Calu3 (cell line): Measurements from ENCODE around the gene ZNF487. TPM values are rescaled to one million over a fixed set of nuclear protein-coding genes. Genes with fewer than 3 reads are reported as not detected.
"Not testable (repeated sequence)": the region's sequence is repeated elsewhere in the genome, so short reads cannot be mapped to it uniquely, and the experiment has no call there.

Source experiments
- BruUV-seq: library from RNA; stranded (reverse); fragments of 400-500 nt; replicated peaks from 2 replicates; lab custom pipeline; 2021; lab: Mats Ljungman, UMichigan
- CTCF ChIA-PET: fragments of 300-600 bp; sonication (Branson Sonifier 250); formaldehyde crosslinking; loops from one replicate; lab custom pipeline; 2022; ENCODE audit warnings: antibody characterized with exemption; lab: Charles Lee
- DNase-seq: peaks from one replicate; pipeline ENCODE4 v3.0.0; 2022
- H3K27ac Mint-ChIP-seq: one replicate; pipeline ENCODE4 v1.8.0; 2022; ENCODE audit warnings: mixed read lengths; ENCODE audit not compliant: unreplicated experiment
- H3K27me3 Mint-ChIP-seq: one replicate; pipeline ENCODE4 v1.8.0; 2022; ENCODE audit warnings: mixed read lengths; ENCODE audit not compliant: unreplicated experiment
- H3K36me3 Mint-ChIP-seq: one replicate; pipeline ENCODE4 v1.8.0; 2022; ENCODE audit warnings: mild to moderate bottlenecking, moderate library complexity, mixed read lengths; ENCODE audit not compliant: insufficient read depth, unreplicated experiment
- H3K4me1 Mint-ChIP-seq: one replicate; pipeline ENCODE4 v1.8.0; 2022; ENCODE audit warnings: mild to moderate bottlenecking, low read depth, mixed read lengths; ENCODE audit not compliant: unreplicated experiment
- H3K4me3 Mint-ChIP-seq: one replicate; pipeline ENCODE4 v1.8.0; 2022; ENCODE audit warnings: mild to moderate bottlenecking, low read depth, moderate library complexity, mixed read lengths; ENCODE audit not compliant: unreplicated experiment
- H3K9me3 Mint-ChIP-seq: one replicate; pipeline ENCODE4 v1.8.0; 2022; ENCODE audit warnings: low read depth, mixed read lengths; ENCODE audit not compliant: unreplicated experiment
- intact Hi-C: fragments of 100-400 bp; cut with micrococcal nuclease; formaldehyde crosslinking; loops from one replicate; pipeline ENCODE4 v1.10.0; 2022; ENCODE audit not compliant: unreplicated experiment
- total RNA-seq: library from RNA; stranded (reverse); gene quantifications from 2 replicates; pipeline ENCODE4 v1.2.3, GENCODE V29; 2022
- TF ChIP-seq, protein P1 (sequence below): fragments of 200-600 bp; IDR thresholded peaks from one replicate; pipeline ENCODE4 v1.8.0; 2022; ENCODE audit warnings: antibody characterized with exemption; ENCODE audit not compliant: unreplicated experiment

ZNF487 gene
- total RNA-seq, 1 experiment from 2014 or later: 3.4 TPM

DNA sequence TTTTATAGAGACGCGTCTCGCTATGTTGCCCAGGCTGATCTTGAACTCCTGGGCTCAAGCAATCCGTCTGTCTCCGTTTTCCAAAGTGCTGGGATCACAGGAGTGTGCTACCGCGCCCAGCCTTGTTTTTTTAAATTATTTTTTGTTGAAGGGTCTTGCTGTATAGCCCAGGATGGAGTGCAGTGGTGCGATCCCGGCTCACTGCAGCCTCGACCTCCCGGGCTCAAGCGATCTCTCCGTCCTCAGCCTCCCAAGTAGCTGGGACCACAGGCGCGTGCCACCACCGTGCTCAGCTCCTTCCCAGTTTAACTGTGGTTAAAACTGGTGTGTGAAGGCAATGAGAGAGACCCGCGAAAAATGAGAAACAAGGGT is 16.9 kb upstream of the ZNF487 start:
- H3K27ac Mint-ChIP-seq: peak overlapping the region; percentile 62
- CTCF ChIA-PET: interaction anchor here (1.1 kb wide), 1 partner anchor 11 kb away, joined by 3 read pairs; the partner anchor contains the start of gene HNRNPF
- no peak for DNase-seq
- intact Hi-C loops: no loop called here
- no TSS peak for BruUV-seq
- peak overlapping the region; percentile 79 for H3K4me3 Mint-ChIP-seq
- TF ChIP-seq, protein P1, sequence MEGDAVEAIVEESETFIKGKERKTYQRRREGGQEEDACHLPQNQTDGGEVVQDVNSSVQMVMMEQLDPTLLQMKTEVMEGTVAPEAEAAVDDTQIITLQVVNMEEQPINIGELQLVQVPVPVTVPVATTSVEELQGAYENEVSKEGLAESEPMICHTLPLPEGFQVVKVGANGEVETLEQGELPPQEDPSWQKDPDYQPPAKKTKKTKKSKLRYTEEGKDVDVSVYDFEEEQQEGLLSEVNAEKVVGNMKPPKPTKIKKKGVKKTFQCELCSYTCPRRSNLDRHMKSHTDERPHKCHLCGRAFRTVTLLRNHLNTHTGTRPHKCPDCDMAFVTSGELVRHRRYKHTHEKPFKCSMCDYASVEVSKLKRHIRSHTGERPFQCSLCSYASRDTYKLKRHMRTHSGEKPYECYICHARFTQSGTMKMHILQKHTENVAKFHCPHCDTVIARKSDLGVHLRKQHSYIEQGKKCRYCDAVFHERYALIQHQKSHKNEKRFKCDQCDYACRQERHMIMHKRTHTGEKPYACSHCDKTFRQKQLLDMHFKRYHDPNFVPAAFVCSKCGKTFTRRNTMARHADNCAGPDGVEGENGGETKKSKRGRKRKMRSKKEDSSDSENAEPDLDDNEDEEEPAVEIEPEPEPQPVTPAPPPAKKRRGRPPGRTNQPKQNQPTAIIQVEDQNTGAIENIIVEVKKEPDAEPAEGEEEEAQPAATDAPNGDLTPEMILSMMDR: no peak
- H3K36me3 Mint-ChIP-seq: peaks cover 7% of the 10 kb centered on the region
- no peaks in the 10 kb centered on the region for H3K27me3 Mint-ChIP-seq
- H3K4me1 Mint-ChIP-seq: peaks cover 13% of the 10 kb centered on the region
- no peaks in the 10 kb centered on the region for H3K9me3 Mint-ChIP-seq

DNA sequence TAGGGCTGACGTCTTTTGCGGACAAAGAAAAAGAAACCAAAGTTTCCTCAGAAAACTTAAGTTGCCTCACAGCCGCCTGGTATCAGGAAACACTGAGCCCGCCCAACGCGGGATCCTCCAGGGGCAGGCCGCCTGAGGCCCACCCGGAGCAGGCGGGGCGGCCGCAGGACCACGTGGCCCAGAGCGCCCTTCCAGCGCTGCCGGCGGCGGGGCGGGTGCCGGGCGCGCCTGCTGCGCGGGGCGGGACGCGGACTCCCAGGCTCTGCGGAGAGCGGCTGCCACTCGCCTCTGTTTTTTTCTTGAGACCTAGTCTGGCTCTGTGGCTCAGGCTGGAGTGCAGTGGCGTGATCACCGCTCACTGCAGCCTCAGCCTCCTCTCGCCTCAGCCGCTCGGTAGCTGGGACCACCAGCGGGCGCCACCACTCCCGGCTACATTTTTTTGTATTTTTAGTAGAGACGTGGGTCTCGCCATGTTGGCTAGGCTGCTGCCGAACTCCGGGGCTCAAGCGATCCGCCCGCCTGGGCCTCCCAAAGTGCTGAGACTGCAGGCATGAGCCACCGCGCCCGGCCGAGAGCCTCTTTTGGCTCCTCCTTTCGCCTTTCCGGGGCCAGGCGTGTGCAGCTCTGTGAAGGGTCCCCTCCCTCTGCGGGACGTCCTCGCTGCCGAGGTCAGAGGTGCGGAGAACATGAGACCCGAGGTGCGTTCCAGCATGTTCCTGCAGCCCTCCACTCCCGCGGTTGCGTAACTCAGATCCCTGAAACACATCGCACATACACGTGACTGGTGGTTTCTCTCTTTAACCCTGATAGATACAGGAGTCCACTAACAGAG is 16.3 kb upstream of the ZNF487 start:
- peaks cover 7% of the 10 kb centered on the region for H3K36me3 Mint-ChIP-seq
- DNase-seq: peak; percentile 74
- no TSS peak for BruUV-seq
- H3K27ac Mint-ChIP-seq: peak overlapping the region; percentile 62
- CTCF ChIA-PET: interaction anchor here (1.1 kb wide), 1 partner anchor 11 kb away, joined by 3 read pairs; the partner anchor contains the start of gene HNRNPF
- intact Hi-C loops: no loop called here
- no peaks in the 10 kb centered on the region for H3K9me3 Mint-ChIP-seq
- H3K4me3 Mint-ChIP-seq: peak overlapping the region; percentile 79
- H3K4me1 Mint-ChIP-seq: peaks cover 13% of the 10 kb centered on the region
- no peaks in the 10 kb centered on the region for H3K27me3 Mint-ChIP-seq
- TF ChIP-seq, protein P1: no peak

DNA sequence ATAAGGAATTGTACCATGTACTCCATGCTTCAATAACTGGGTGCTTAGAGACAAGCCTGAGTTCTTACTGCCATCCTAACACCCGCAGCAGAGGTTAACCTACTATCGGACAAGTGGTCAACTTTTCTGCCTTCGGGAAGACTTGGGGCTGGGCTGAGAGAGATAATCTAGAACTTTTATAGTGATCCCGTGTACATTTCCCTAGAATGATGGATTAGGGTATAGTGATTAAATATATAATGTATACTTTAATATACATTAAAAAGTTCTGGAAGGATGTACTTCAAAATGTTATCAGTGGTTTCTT is 15.8 kb upstream of the ZNF487 start:
- BruUV-seq: TSS peak; percentile 51
- peak overlapping the region; percentile 62 for H3K27ac Mint-ChIP-seq
- CTCF ChIA-PET: interaction anchor here (1.1 kb wide), 1 partner anchor 12 kb away, joined by 3 read pairs; the partner anchor contains the start of gene HNRNPF

DNA sequence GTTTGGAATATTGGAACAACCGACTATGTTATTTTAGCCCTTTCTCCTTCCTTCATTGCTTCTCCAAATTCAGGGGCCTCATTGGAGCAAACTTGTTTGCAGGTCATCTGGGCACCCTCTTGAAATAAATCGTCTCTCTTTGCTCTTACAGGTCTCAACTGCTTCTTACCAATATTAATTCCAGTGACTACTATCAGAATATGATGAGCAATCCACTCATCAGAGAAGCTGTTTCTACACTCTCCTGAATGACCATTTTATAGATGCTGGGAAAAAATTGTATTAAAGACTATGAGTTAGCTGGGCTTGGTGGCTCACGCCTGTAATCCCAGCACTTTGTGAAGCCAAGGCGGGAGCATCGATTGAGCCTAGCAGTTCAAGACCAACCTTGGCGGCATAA is 15.4 kb upstream of the ZNF487 start:
- no TSS peak for BruUV-seq
- Mint-ChIP-seq H3K4me1 (peaks cover 13% of the 10 kb centered on the region), H3K27ac (no peak overlapping the region), H3K4me3 (peak overlapping the region; percentile 79), H3K9me3 (no peaks in the 10 kb centered on the region), H3K27me3 (no peaks in the 10 kb centered on the region), H3K36me3 (peaks cover 7% of the 10 kb centered on the region)
- CTCF ChIA-PET: interaction anchor here (0.8 kb wide), 1 partner anchor 31 kb away, joined by 5 read pairs; no protein-coding TSS in a partner anchor
- DNase-seq: no peak
- TF ChIP-seq, protein P1: no peak
- intact Hi-C loops: no loop called here

More for the DNA sequence above, 15.8 kb upstream of the ZNF487 start:
- H3K27me3 Mint-ChIP-seq: no peaks in the 10 kb centered on the region
- DNase-seq: no peak
- intact Hi-C loops: no loop called here
- peaks cover 13% of the 10 kb centered on the region for H3K4me1 Mint-ChIP-seq
- H3K4me3 Mint-ChIP-seq: peak overlapping the region; percentile 79
- H3K36me3 Mint-ChIP-seq: peaks cover 7% of the 10 kb centered on the region
- TF ChIP-seq, protein P1: no peak
- H3K9me3 Mint-ChIP-seq: no peaks in the 10 kb centered on the region

DNA sequence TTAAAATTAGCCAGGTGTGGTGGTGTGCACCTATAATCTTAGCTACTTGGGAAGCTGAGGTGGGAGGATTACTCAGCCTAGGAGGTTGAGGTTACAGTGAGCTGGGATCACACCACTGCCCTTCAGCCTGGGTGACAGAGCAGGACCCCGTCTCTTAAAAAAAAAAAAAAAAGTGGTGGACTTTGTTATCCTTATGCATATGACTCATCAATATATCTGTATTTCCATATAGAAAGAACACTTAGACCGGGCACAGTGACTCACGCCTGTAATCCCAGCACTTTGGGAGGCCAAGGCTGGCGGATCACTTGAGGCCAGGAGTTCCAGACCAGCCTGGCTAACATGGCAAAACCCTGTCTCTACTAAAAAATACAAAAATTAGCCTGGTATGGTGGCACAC is 15.0 kb upstream of the ZNF487 start:
- H3K27ac Mint-ChIP-seq, intact Hi-C loops, H3K27me3 Mint-ChIP-seq, BruUV-seq, H3K36me3 Mint-ChIP-seq, H3K9me3 Mint-ChIP-seq, H3K4me3 Mint-ChIP-seq, DNase-seq: not testable (repeated sequence)
- CTCF ChIA-PET: interaction anchor here (0.8 kb wide), 1 partner anchor 31 kb away, joined by 5 read pairs; no protein-coding TSS in a partner anchor
- H3K4me1 Mint-ChIP-seq: peaks cover 13% of the 10 kb centered on the region
